OCI-LY7 (cell line): Measurements from ENCODE around the gene HLA-E.

ENCODE experiments used
- CTCF ChIP-seq: fragments of 200-600 bp; sonication (generic); conservative IDR thresholded peaks from 2 replicates; pipeline ENCODE4 v1.5.1; 2014; ENCODE audit warnings: mild to moderate bottlenecking, antibody characterized with exemption, low read length, moderate library complexity, mixed read lengths
- EZH2phosphoT487 ChIP-seq: fragments of 200-600 bp; sonication (generic); IDR thresholded peaks from 2 replicates; pipeline ENCODE4 v1.6.1; 2018; ENCODE audit warnings: low read depth, borderline replicate concordance, mild to moderate bottlenecking, mixed run types, antibody characterized with exemption, low read length, moderate library complexity, mixed read lengths

- TF ChIP-seq CTCF: no peak
- TF ChIP-seq EZH2phosphoT487: no peak
These were observed 6.7 kb downstream of the HLA-E start for GRCh38 chr6:30495993-30496392.
